ENCODE data around the gene LMNA. TPM values are rescaled to one million over a fixed set of nuclear protein-coding genes. Genes with fewer than 3 reads are reported as not detected.

Gene LMNA
- total RNA-seq, 1 experiment from 2014 or later = 225 TPM

GRCh38 chr1:156162430-156163037 lies 48.0 kb downstream of the LMNA start:
- no peak for DNase-seq (ENCODE audit: low spot score)
- POLR2A ChIA-PET (ENCODE audit: low non-redundant PET) = no interaction called here
- no peak overlapping the region for H3K27ac ChIP-seq (ENCODE audit: low read depth, low read length, poor library complexity, severe bottlenecking)

GRCh38 chr1:156163712-156164111 lies 49.2 kb downstream of the LMNA start:
- intact Hi-C loops (cut with micrococcal nuclease; ENCODE audit: unreplicated experiment) = no loop called here
- CTCF ChIA-PET = no interaction called here
- H3K9me3 ChIP-seq (ENCODE audit: low read depth, low read length, poor library complexity, severe bottlenecking) = peaks cover 4% of the 10 kb centered on the region
- POLR2A ChIA-PET (ENCODE audit: low non-redundant PET) = no interaction called here
- H3K4me1 ChIP-seq (ENCODE audit: insufficient read depth, low read length, poor library complexity, severe bottlenecking) = peaks cover 10% of the 10 kb centered on the region
- H3K36me3 ChIP-seq (ENCODE audit: insufficient read depth, low read length, poor library complexity, severe bottlenecking) = no peaks in the 10 kb centered on the region
- H3K4me3 ChIP-seq (ENCODE audit: low read depth, low read length, poor library complexity, severe bottlenecking) = no peak overlapping the region
- H3K27ac ChIP-seq (ENCODE audit: low read depth, low read length, poor library complexity, severe bottlenecking) = no peak overlapping the region
- no TSS peak for BruUV-seq (replicated peaks)
- no peak for TF ChIP-seq EZH2 (IDR thresholded peaks at IDR 0.05; ENCODE audit: borderline replicate concordance, low read depth, low read length, poor library complexity, severe bottlenecking)
- DNase-seq (ENCODE audit: low spot score) = no peak
- no peaks in the 10 kb centered on the region for H3K27me3 ChIP-seq (replicated peaks; ENCODE audit: insufficient read depth, low read depth, low read length, poor library complexity)

More at GRCh38 chr1:156162430-156163037, 48.0 kb downstream of the LMNA start:
- CTCF ChIA-PET = no interaction called here
- no peaks in the 10 kb centered on the region for H3K36me3 ChIP-seq (ENCODE audit: insufficient read depth, low read length, poor library complexity, severe bottlenecking)
- intact Hi-C loops (cut with micrococcal nuclease; ENCODE audit: unreplicated experiment) = no loop called here
- TF ChIP-seq EZH2 (IDR thresholded peaks at IDR 0.05; ENCODE audit: borderline replicate concordance, low read depth, low read length, poor library complexity, severe bottlenecking) = no peak
- no peak for TF ChIP-seq CTCF (conservative IDR thresholded peaks at IDR 0.05; ENCODE audit: low read depth, low read length)
- H3K27me3 ChIP-seq (replicated peaks; ENCODE audit: insufficient read depth, low read depth, low read length, poor library complexity) = no peaks in the 10 kb centered on the region
- H3K9me3 ChIP-seq (ENCODE audit: low read depth, low read length, poor library complexity, severe bottlenecking) = peaks cover 4% of the 10 kb centered on the region
- H3K4me3 ChIP-seq (ENCODE audit: low read depth, low read length, poor library complexity, severe bottlenecking) = no peak overlapping the region
- no TSS peak for BruUV-seq (replicated peaks)
- H3K4me1 ChIP-seq (ENCODE audit: insufficient read depth, low read length, poor library complexity, severe bottlenecking) = peaks cover 10% of the 10 kb centered on the region

- Histone ChIP-seq H3K27ac (ENCODE audit: low read depth, low read length, poor library complexity, severe bottlenecking) (no peak overlapping the region), H3K4me3 (ENCODE audit: low read depth, low read length, poor library complexity, severe bottlenecking) (no peak overlapping the region), H3K9me3 (ENCODE audit: low read depth, low read length, poor library complexity, severe bottlenecking) (peaks cover 4% of the 10 kb centered on the region), H3K4me1 (ENCODE audit: insufficient read depth, low read length, poor library complexity, severe bottlenecking) (peaks cover 10% of the 10 kb centered on the region), H3K36me3 (ENCODE audit: insufficient read depth, low read length, poor library complexity, severe bottlenecking) (no peaks in the 10 kb centered on the region), H3K27me3 (replicated peaks; ENCODE audit: insufficient read depth, low read depth, low read length, poor library complexity) (no peaks in the 10 kb centered on the region)
- no peak for DNase-seq (ENCODE audit: low spot score)
- no TSS peak for BruUV-seq (replicated peaks)
- TF ChIP-seq EZH2 (IDR thresholded peaks at IDR 0.05; ENCODE audit: borderline replicate concordance, low read depth, low read length, poor library complexity, severe bottlenecking) (no peak), CTCF (conservative IDR thresholded peaks at IDR 0.05; ENCODE audit: low read depth, low read length) (no peak)
- ChIA-PET POLR2A (ENCODE audit: low non-redundant PET) (no interaction called here), CTCF (no interaction called here)
- intact Hi-C loops (cut with micrococcal nuclease; ENCODE audit: unreplicated experiment) = no loop called here
Observed at GRCh38 chr1:156164125-156164831, 49.8 kb downstream of the LMNA start.

Data from A673 (cell line).